Activated effector memory CD4-positive, alpha-beta T cell treated with Interleukin-2 at 50 U/mL for 16 hours (primary cell): Measurements from ENCODE around the gene CADPS.

Experiments
- DNase-seq: peaks from one replicate; pipeline ENCODE4 v3.0.0-alpha.2; 2020

CADPS gene

DNA sequence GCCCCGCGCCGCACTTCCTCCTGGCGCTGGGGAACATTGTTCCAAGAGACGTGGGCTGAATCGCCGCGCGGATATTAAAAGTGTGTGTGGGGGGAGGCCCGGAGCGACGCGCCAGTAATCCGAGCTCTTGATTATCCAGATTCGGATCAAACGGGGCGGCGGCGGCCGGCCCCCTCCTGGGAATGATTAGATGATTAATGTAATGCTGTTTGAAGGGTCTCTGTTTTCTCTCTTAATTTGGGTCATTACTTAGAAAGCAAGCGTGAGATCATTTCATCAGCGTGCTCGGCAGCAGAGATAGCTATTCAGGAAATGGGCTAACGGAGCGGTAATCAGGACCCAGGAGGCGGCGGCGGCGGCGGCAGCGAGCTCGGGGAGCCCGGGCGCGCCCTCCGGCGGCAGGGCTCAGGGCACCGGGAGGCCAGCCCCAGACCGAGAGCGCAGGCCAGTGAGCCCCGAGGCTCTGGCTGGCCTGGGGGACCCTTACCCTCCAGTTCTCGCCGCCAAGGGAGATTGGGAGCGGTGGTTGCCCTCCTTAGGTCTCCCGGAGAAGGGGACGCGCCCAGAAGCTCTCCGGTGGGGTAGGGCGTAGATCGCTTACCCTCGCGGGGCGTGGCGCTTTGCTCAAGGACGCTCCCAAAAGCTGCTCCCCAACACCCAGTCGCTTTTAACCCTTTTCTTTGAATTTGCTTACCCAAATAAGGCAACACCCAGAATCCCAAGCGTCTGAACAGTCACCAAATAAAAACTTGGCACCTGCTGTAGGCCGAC is 506.3 kb downstream of the CADPS start:
- DNase-seq, result no peak

DNA sequence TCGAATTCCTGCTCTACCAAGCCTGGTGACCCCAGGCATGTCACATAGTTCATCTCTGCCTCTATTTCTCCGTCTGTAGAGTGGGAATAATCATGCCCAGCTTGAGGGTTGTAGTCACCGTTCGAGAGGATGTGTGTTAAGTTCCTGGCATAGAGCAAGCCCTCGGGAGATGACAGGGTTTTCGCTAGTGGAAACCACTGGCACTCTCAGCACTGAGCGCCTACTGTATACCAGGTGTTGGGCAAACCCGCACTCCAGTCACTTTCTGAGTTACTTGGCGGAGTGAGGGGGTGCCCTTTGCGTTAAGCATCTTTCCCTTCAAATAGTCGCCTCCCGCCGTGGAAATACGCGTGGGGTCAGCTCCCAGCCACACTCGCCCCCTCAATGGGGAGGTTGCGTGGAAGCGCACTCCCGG is 506.9 kb downstream of the CADPS start:
- DNase-seq, result no peak

DNA sequence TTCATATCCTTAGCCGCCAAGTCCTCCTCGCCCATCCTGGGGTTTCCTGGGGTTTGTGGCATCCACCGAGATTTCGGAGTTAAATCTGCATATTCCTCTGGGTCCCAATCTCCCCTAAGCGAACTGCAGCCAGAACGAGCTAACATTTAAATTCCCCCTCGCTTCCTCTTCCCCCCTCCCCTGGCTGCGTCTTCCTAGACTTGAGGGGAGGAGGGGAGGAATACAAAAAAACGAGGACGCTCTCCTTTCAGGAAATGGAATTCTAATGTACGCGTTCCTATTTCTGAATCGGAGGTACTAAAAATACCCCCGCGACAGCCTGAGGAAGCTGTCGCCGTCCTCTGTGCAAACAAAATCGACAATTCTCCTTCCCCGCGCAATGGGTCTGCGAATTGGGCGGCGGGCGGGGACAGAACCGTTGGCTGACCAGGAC is 507.4 kb downstream of the CADPS start:
- no peak for DNase-seq

DNA sequence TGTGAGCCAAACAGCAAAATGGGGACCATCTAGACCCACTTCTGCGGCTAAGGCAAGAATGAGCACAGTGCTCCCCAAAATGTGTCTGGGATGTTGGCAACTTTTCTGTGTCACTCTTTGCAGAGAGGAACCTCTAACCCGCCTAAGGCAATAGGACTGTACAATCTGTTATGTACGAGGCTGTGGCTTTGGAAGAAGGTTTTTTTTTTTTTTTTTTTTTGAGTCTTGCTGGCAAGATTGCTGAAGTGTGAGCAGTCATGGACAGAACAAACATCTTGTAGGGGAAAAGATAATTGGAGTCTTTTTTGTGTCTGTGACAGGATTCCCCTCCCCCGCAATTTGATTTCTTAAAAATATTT is 509.1 kb downstream of the CADPS start:
- no peak for DNase-seq

DNA sequence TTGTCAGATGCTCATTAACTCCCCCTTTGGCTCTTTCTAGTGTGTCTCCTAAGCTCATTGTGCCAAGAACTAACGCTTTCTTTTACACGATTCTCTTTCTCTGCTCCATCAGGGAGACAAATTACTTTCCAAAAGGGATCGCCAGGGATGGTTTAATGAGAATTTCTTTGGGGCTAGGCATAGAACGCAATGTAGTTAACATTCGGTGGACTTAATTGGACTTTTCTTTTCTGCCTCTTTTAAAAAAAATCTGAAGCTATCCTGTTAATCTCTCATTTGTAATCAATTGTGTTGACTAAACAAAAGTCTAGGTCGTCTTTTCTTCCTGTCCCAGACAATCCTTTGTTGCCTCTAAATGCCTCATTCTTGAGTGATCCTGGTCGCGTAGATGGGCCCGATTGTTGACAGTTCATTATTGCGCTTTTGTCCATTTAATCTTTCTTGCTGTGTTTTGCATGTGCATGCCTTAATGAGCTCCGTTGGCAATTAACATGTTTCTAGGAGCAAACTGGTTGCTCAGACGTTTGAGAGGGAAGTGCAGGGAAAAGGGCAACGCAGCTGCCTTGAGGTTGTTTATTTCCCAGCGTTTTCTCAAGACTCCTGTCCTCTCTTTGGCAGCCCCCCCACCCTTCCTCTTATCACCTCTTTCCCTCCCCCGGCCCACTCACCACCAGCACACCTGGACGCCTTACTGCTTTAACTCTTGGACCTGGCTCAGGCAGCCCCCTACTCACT is 509.7 kb downstream of the CADPS start:
- no peak for DNase-seq

DNA sequence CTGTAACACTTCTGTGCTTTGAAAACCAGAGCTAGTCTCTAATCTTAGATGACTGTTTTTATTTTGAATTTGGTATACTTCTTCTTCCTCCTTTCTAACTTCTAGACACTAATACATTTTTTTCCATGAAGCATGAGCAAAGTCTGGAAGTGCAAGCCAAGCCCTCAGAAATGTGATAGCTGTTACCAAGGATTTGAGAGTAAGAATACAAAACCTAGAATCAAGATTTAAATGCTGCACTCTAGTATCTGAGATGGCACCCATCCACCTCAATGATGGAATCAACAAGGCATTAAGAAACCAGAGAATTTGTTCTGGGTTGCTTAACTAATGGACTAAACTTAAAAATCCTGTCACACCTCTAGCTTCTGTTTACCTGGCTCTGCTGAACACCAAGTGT is 511.0 kb downstream of the CADPS start:
- no peak for DNase-seq

DNA sequence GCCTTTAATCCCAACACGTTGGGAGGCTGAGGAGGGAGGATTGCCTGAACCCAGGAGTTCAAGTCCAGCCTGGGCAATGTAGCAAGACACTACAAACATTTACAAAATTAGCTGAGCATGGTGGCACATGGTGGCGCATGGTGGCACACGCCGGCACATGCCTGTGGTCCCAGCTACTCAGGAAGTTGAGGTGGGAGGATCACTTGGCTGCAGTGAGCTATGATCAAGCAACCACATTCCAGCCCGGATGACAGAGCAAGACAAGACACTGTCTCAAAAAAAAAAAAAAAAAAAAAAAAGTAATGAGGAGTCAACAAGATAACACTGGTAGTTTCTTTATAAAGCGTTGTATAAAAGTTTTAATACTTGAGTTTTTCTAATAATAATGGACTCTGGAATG is 511.9 kb downstream of the CADPS start:
- DNase-seq, result no peak

DNA sequence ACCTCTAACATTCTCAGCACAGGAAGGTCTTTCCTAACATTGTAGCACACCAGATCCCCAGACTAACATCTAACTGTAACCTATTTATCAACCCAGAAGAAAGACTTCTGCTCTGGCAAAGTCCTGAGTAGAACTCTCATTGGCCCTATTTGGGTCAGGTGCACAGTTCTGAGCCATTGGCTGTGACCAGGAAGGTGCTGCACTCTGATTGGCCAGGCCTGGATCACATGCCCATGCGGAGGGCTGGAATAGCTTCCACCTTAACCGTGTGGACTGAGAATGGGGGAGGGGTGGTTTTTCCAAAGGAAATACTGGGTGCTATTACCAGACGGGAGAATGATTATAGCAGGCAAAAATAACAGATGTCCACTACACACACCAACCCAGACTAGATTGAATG is 513.4 kb downstream of the CADPS start:
- DNase-seq, result no peak

DNA sequence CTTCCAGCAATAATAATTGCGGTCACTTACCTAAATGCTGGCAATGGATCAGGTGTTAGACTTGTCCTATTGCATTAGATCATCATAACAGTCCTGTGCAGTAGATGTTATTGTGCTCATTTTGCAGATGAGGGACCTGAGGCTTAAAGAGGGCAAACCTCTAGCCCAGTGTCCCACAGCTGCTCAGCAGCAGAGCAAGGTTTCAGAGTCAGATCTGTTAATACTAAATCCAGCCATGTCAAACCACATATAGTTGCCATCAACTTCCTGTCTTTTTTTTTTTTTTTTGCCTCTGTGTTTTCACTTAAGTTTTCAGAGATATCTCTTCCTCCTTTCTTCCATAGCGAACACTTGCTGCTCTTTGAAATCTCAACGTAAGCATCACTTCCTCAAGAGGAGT is 514.0 kb downstream of the CADPS start:
- DNase-seq, result no peak

DNA sequence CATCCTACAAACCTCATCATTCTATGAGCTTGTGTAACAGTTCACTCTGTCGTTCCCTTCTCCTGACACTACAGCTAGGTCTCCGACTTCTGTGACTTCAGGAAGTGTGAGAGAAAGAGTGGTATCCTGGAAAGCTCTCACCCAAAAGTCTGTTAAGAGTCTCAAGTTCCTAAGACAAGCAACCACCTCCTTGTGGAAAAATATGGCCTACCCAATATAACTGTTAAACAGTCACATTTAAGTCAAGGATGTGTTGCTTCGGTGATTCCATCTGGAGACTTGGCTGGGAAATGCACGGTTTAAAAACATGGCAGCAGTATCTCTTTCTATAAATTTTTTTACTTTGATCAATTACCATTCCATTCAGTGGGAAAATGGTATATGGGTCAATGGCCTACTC is 515.7 kb downstream of the CADPS start:
- DNase-seq, result no peak

DNA sequence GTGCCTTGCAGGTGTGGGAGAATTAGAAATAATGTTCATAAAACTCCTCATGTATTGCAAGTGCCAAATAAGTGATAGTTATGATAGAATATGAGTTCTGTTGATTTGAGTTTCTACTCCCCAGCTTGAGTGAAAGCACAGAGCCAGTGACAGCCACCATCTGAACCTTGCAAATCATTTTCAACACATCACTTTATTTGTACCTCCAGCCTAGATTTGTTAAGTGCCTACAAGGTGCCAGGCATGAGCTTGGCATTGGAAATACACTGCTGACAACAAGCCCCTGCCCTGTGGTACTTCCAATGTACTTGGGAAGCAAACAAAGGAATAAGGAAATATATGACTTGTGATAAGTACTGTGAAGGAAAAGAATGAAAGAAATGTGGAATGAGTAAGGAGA is 518.9 kb downstream of the CADPS start:
- DNase-seq, result no peak

DNA sequence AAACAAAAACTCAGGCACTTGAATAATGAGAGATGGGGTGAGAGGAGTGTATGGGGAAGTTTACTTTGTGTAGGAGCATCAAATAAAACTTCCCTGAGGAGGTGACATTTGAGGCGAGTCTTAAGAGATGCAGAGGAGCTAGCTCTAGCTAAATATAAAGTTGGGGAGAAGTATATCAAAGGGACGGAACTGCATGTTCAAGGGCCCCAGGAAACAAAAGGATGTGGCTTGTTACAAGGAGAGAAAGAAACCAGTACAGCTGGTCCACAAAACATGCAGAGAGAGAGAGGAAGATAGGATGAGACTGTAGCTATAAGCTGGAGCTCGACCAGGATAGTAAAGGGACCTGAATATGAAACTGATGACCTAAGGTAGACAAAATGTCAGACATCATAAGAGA is 519.5 kb downstream of the CADPS start:
- DNase-seq, result no peak
